DOHH2 (cell line): Measurements from ENCODE around the gene IGFBP2.

Experiments
- H3F3A ChIP-seq: fragments of 200-600 bp; sonication (generic), shearing (Covaris generic); 2 replicates; pipeline ENCODE4 v1.6.0; 2016; ENCODE audit warnings: antibody characterized with exemption, mild to moderate bottlenecking; ENCODE audit not compliant: control insufficient read depth, insufficient read depth
- H3K27ac ChIP-seq: fragments of 200-600 bp; sonication (generic); 2 replicates; pipeline ENCODE4 v1.5.1; 2014; ENCODE audit warnings: low read depth, mild to moderate bottlenecking, low read length, moderate library complexity
- H3K27me3 ChIP-seq: fragments of 200-600 bp; sonication (generic); 2 replicates; pipeline ENCODE4 v1.6.1; 2014; ENCODE audit warnings: mild to moderate bottlenecking, low read length, mixed read lengths; ENCODE audit not compliant: control insufficient read depth
- H3K36me3 ChIP-seq: fragments of 200-600 bp; sonication (generic); 2 replicates; pipeline ENCODE4 v1.6.1; 2014; ENCODE audit warnings: mild to moderate bottlenecking, low read length, moderate library complexity, mixed read lengths; ENCODE audit not compliant: control insufficient read depth
- H3K4me1 ChIP-seq: fragments of 200-600 bp; sonication (generic); 2 replicates; pipeline ENCODE4 v1.6.1; 2014; ENCODE audit warnings: mild to moderate bottlenecking, low read length, mixed read lengths; ENCODE audit not compliant: control insufficient read depth
- H3K4me2 ChIP-seq: fragments of 200-600 bp; sonication (generic); 2 replicates; pipeline ENCODE4 v1.6.0; 2014; ENCODE audit warnings: mild to moderate bottlenecking, low read length, moderate library complexity
- H3K4me3 ChIP-seq: fragments of 200-600 bp; sonication (generic); 2 replicates; pipeline ENCODE4 v1.5.1; 2014; ENCODE audit warnings: mild to moderate bottlenecking, low read length, mixed read lengths
- H3K79me2 ChIP-seq: fragments of 200-600 bp; sonication (generic); 2 replicates; pipeline ENCODE4 v1.6.1; 2014; ENCODE audit warnings: mild to moderate bottlenecking, low read length, mixed read lengths; ENCODE audit not compliant: control insufficient read depth
- H3K9me2 ChIP-seq: fragments of 200-600 bp; sonication (generic); replicated peaks from 2 replicates; pipeline ENCODE4 v1.6.1; 2014; ENCODE audit warnings: mild to moderate bottlenecking, low read length, mixed read lengths; ENCODE audit not compliant: control insufficient read depth
- H3K9me3 ChIP-seq: fragments of 200-600 bp; sonication (generic); 2 replicates; pipeline ENCODE4 v1.6.1; 2014; ENCODE audit warnings: antibody characterized with exemption, low read length, mixed read lengths; ENCODE audit not compliant: control insufficient read depth, insufficient read depth
- H4K20me1 ChIP-seq: fragments of 200-600 bp; sonication (generic); 2 replicates; pipeline ENCODE4 v1.6.0; 2014; ENCODE audit warnings: low read depth, mild to moderate bottlenecking, antibody characterized with exemption, low read length, moderate library complexity; ENCODE audit not compliant: control insufficient read depth, insufficient read depth
- CTCF ChIP-seq: fragments of 200-600 bp; sonication (generic); IDR thresholded peaks from one replicate; pipeline ENCODE4 v1.5.1; 2014; ENCODE audit warnings: antibody characterized with exemption, mild to moderate bottlenecking, low read depth, low read length; ENCODE audit not compliant: poor library complexity, severe bottlenecking
- EZH2phosphoT487 ChIP-seq: fragments of 200-600 bp; sonication (generic); IDR thresholded peaks from 2 replicates; pipeline ENCODE4 v1.6.1; 2017; ENCODE audit warnings: borderline replicate concordance, mild to moderate bottlenecking, antibody characterized with exemption, low read length, moderate library complexity, mixed read lengths

Gene IGFBP2

GRCh38 chr2:216590780-216591179 is 42.4 kb upstream of the IGFBP2 start:
- Histone ChIP-seq H3K27me3 (peaks cover 54% of the 10 kb centered on the region), H3K4me2 (no peak overlapping the region), H4K20me1 (no peaks in the 10 kb centered on the region), H3K4me3 (no peak overlapping the region), H3K79me2 (no peaks in the 10 kb centered on the region), H3K36me3 (no peaks in the 10 kb centered on the region), H3K9me2 (no peaks in the 10 kb centered on the region), H3K9me3 (no peaks in the 10 kb centered on the region), H3F3A (no peaks in the 10 kb centered on the region), H3K4me1 (peaks cover 16% of the 10 kb centered on the region), H3K27ac (no peak overlapping the region)
- TF ChIP-seq EZH2phosphoT487 = no peak

- no peak overlapping the region for H3K27ac ChIP-seq
- H3F3A ChIP-seq = no peaks in the 10 kb centered on the region
- H3K4me1 ChIP-seq = peaks cover 12% of the 10 kb centered on the region
- no peak for TF ChIP-seq CTCF
- TF ChIP-seq EZH2phosphoT487 = no peak
- H3K27me3 ChIP-seq = peaks cover 49% of the 10 kb centered on the region
- no peaks in the 10 kb centered on the region for H4K20me1 ChIP-seq
- H3K79me2 ChIP-seq = no peaks in the 10 kb centered on the region
- no peak overlapping the region for H3K4me3 ChIP-seq
- H3K36me3 ChIP-seq = no peaks in the 10 kb centered on the region
- no peaks in the 10 kb centered on the region for H3K9me3 ChIP-seq
- no peaks in the 10 kb centered on the region for H3K9me2 ChIP-seq
- H3K4me2 ChIP-seq = no peak overlapping the region
These were observed 41.7 kb upstream of the IGFBP2 start for GRCh38 chr2:216591480-216591879.

GRCh38 chr2:216594081-216594480 is 39.1 kb upstream of the IGFBP2 start:
- no peak for TF ChIP-seq EZH2phosphoT487
- TF ChIP-seq CTCF = no peak
- Histone ChIP-seq H3K4me3 (no peak overlapping the region), H3K36me3 (no peaks in the 10 kb centered on the region), H3K9me3 (no peaks in the 10 kb centered on the region), H4K20me1 (no peaks in the 10 kb centered on the region), H3K9me2 (no peaks in the 10 kb centered on the region), H3K79me2 (no peaks in the 10 kb centered on the region), H3K4me2 (no peak overlapping the region), H3F3A (no peaks in the 10 kb centered on the region), H3K27ac (no peak overlapping the region), H3K4me1 (peaks cover 11% of the 10 kb centered on the region), H3K27me3 (peaks cover 42% of the 10 kb centered on the region)

GRCh38 chr2:216596236-216596979 is 36.8 kb upstream of the IGFBP2 start:
- H3K27me3 ChIP-seq = peaks cover 27% of the 10 kb centered on the region
- no peaks in the 10 kb centered on the region for H3F3A ChIP-seq
- no peak overlapping the region for H3K27ac ChIP-seq
- no peak overlapping the region for H3K4me2 ChIP-seq
- TF ChIP-seq EZH2phosphoT487 = no peak
- no peak for TF ChIP-seq CTCF
- H4K20me1 ChIP-seq = no peaks in the 10 kb centered on the region
- no peaks in the 10 kb centered on the region for H3K79me2 ChIP-seq
- no peaks in the 10 kb centered on the region for H3K9me2 ChIP-seq
- no peaks in the 10 kb centered on the region for H3K9me3 ChIP-seq
- no peak overlapping the region for H3K4me3 ChIP-seq
- H3K36me3 ChIP-seq = no peaks in the 10 kb centered on the region
- peaks cover 12% of the 10 kb centered on the region for H3K4me1 ChIP-seq
